ENCODE measurements around the gene RAB1B.

- TF ChIP-seq POLR2AphosphoS5 (IDR thresholded peaks at IDR 0.05): no peak
- TF ChIP-seq CTCF (IDR thresholded peaks at IDR 0.05): no peak
These were observed 18.9 kb downstream of the RAB1B start for GRCh38 chr11:66287211-66287888.
